ENCODE data around the gene MTARC2. TPM values are rescaled to one million over a fixed set of nuclear protein-coding genes. Genes with fewer than 3 reads are reported as not detected.

MTARC2 gene
- total RNA-seq, 1 experiment from 2014 or later = 13.3 TPM

DNA sequence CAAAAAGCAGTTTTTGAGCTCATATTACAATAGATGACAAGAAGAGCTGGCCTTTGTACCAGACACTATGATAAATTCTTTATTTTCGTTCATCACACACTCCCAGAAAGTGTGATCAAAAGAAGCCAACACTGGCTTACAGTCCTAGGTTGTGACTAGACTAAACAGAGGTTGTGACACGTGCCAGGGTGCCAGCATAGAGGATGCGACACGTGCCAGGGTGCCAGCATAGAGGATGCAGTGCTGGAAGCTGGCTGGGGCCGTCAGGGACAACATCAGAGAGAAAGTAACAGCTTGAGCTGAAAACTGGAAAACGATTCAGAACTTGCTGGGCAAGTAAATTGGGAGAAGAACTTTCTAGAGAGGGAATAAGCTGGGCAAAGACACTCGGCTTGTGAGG, 40.8 kb downstream of the MTARC2 start:
- POLR2A ChIA-PET (ENCODE audit: unreplicated experiment) = interaction anchor here (0.6 kb wide), 1 partner anchor 788 kb away, joined by 3 read pairs; no protein-coding TSS in a partner anchor
- BruUV-seq (replicated peaks) = no TSS peak

DNA sequence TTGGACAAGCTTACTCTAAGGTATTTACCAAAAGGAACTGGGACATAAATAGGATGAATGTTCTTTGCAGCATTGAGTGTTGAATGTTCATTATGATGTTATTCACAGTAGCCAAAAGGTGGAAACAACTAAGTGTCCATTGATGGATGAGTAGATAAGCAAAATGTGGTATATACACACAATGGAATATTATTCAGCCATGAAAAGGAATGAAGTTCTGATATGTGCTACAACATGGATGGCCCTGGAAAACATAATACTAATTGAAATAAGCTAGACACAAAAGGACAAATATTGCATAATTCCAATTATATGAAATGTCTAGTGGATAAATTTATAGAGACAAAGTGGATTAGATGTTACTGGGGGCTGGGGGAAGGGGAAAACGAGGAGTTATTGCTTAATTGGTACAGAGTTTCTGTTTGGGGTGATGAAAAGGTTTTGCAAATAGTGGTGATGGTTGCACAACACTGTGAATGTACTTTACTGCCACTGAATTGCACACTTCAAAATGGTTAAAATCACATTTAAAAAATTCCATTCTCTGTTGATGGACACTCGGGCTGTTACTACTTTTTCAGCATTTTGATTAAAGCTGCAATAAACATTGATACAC, 41.5 kb downstream of the MTARC2 start:
- Histone ChIP-seq H3K9me3 (ENCODE audit: low read length) (no peaks in the 10 kb centered on the region), H3K27ac (ENCODE audit: low read length) (no peak overlapping the region), H3K79me2 (ENCODE audit: low read length) (peaks cover 26% of the 10 kb centered on the region), H3K4me1 (ENCODE audit: insufficient read depth, low read length) (peaks cover 32% of the 10 kb centered on the region), H3K9ac (ENCODE audit: low read length) (no peak overlapping the region), H3K4me3 (ENCODE audit: low read length) (no peak overlapping the region), H2AFZ (ENCODE audit: low read length) (no peak overlapping the region), H4K20me1 (ENCODE audit: low read length) (no peaks in the 10 kb centered on the region), H3K4me2 (ENCODE audit: low read length) (no peak overlapping the region), H3K9me2 (replicated peaks; ENCODE audit: low read length) (no peaks in the 10 kb centered on the region), H3K27me3 (ENCODE audit: low read length) (no peaks in the 10 kb centered on the region), H3F3A (ENCODE audit: low read length, unreplicated experiment) (no peaks in the 10 kb centered on the region), H3K36me3 (ENCODE audit: low read depth, low read length) (peaks cover 20% of the 10 kb centered on the region; the same call in 1 of the 2 replicates)
- no peak for TF ChIP-seq EZH2 (IDR thresholded peaks at IDR 0.05; ENCODE audit: low read length, unreplicated experiment)
- TF ChIP-seq, protein P1, sequence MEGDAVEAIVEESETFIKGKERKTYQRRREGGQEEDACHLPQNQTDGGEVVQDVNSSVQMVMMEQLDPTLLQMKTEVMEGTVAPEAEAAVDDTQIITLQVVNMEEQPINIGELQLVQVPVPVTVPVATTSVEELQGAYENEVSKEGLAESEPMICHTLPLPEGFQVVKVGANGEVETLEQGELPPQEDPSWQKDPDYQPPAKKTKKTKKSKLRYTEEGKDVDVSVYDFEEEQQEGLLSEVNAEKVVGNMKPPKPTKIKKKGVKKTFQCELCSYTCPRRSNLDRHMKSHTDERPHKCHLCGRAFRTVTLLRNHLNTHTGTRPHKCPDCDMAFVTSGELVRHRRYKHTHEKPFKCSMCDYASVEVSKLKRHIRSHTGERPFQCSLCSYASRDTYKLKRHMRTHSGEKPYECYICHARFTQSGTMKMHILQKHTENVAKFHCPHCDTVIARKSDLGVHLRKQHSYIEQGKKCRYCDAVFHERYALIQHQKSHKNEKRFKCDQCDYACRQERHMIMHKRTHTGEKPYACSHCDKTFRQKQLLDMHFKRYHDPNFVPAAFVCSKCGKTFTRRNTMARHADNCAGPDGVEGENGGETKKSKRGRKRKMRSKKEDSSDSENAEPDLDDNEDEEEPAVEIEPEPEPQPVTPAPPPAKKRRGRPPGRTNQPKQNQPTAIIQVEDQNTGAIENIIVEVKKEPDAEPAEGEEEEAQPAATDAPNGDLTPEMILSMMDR (conservative IDR thresholded peaks at IDR 0.05; ENCODE audit: low read depth, low read length) = no peak
- no peak for TF ChIP-seq EZH2phosphoT487 (IDR thresholded peaks at IDR 0.05; ENCODE audit: borderline replicate concordance, low read length)
- ChIA-PET CTCF (interaction anchor here (0.7 kb wide), 1 partner anchor 55 kb away, joined by 3 read pairs; no protein-coding TSS in a partner anchor), POLR2A (ENCODE audit: unreplicated experiment) (no interaction called here)
- DNase-seq (no peak), ATAC-seq (no peak)
- intact Hi-C loops (cut with micrococcal nuclease) = loop anchor here (5.0 to 10.0 kb wide), 2 partner anchors 555 to 1923 kb away; partner anchors contain the start of genes AIDA and BROX
- no TSS peak for BruUV-seq (replicated peaks)

More for the DNA sequence above, 40.8 kb downstream of the MTARC2 start:
- no peaks in the 10 kb centered on the region for H4K20me1 ChIP-seq (ENCODE audit: low read length)
- H3K27ac ChIP-seq (ENCODE audit: low read length) = peak overlapping the region; percentile 90
- peaks cover 20% of the 10 kb centered on the region; the same call in 1 of the 2 replicates for H3K36me3 ChIP-seq (ENCODE audit: low read depth, low read length)
- CTCF ChIA-PET = interaction anchor here (0.7 kb wide), 1 partner anchor 54 kb away, joined by 3 read pairs; no protein-coding TSS in a partner anchor
- H2AFZ ChIP-seq (ENCODE audit: low read length) = no peak overlapping the region
- no peak for DNase-seq
- no peak for TF ChIP-seq EZH2 (IDR thresholded peaks at IDR 0.05; ENCODE audit: low read length, unreplicated experiment)
- TF ChIP-seq EZH2phosphoT487 (IDR thresholded peaks at IDR 0.05; ENCODE audit: borderline replicate concordance, low read length) = no peak
- TF ChIP-seq, protein P1 (conservative IDR thresholded peaks at IDR 0.05; ENCODE audit: low read depth, low read length) = no peak
- H3K4me3 ChIP-seq (ENCODE audit: low read length) = peak overlapping the region; percentile 65
- peaks cover 39% of the 10 kb centered on the region for H3K4me1 ChIP-seq (ENCODE audit: insufficient read depth, low read length)
- peaks cover 6% of the 10 kb centered on the region for H3F3A ChIP-seq (ENCODE audit: low read length, unreplicated experiment)
- no peaks in the 10 kb centered on the region for H3K9me2 ChIP-seq (replicated peaks; ENCODE audit: low read length)
- H3K79me2 ChIP-seq (ENCODE audit: low read length) = peaks cover 26% of the 10 kb centered on the region
- intact Hi-C loops (cut with micrococcal nuclease) = loop anchor here (5.0 to 10.0 kb wide), 2 partner anchors 554 to 1923 kb away; partner anchors contain the start of genes AIDA and BROX
- H3K4me2 ChIP-seq (ENCODE audit: low read length) = peak overlapping the region; percentile 85
- ATAC-seq = no peak
- no peaks in the 10 kb centered on the region for H3K9me3 ChIP-seq (ENCODE audit: low read length)
- H3K27me3 ChIP-seq (ENCODE audit: low read length) = no peaks in the 10 kb centered on the region
- H3K9ac ChIP-seq (ENCODE audit: low read length) = peak overlapping the region; percentile 6; the same call in 1 of the 2 replicates

DNA sequence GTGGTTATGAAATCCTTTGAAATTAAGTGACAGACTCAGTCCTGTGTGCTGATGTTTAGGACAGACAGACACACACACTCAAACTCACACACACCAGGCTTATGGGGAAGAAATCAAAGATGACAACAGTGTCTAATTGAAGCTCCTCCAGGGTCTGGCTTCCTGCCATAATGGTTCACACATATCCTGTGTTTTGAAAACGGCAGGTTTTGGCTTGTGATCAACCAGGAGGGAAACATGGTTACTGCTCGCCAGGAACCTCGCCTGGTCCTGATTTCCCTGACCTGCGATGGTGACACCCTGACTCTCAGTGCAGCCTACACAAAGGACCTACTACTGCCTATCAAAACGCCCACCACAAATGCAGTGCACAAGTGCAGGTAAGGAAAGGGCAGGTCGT, 43.2 kb downstream of the MTARC2 start:
- TF ChIP-seq EZH2phosphoT487 (IDR thresholded peaks at IDR 0.05; ENCODE audit: borderline replicate concordance, low read length) = no peak
- TF ChIP-seq, protein P1 (conservative IDR thresholded peaks at IDR 0.05; ENCODE audit: low read depth, low read length) = no peak
- no peak for TF ChIP-seq EZH2 (IDR thresholded peaks at IDR 0.05; ENCODE audit: low read length, unreplicated experiment)
- BruUV-seq (replicated peaks) = no TSS peak
- H3F3A ChIP-seq (ENCODE audit: low read length, unreplicated experiment) = no peaks in the 10 kb centered on the region
- H3K27me3 ChIP-seq (ENCODE audit: low read length) = no peaks in the 10 kb centered on the region
- intact Hi-C loops (cut with micrococcal nuclease) = no loop called here
- ATAC-seq = no peak
- CTCF ChIA-PET = no interaction called here
- no peak overlapping the region for H3K27ac ChIP-seq (ENCODE audit: low read length)
- no peaks in the 10 kb centered on the region for H3K9me3 ChIP-seq (ENCODE audit: low read length)
- H3K9me2 ChIP-seq (replicated peaks; ENCODE audit: low read length) = no peaks in the 10 kb centered on the region
- H4K20me1 ChIP-seq (ENCODE audit: low read length) = no peaks in the 10 kb centered on the region
- peaks cover 15% of the 10 kb centered on the region for H3K4me1 ChIP-seq (ENCODE audit: insufficient read depth, low read length)
- peaks cover 21% of the 10 kb centered on the region; the same call in 1 of the 2 replicates for H3K36me3 ChIP-seq (ENCODE audit: low read depth, low read length)
- POLR2A ChIA-PET (ENCODE audit: unreplicated experiment) = no interaction called here
- no peak overlapping the region for H3K4me2 ChIP-seq (ENCODE audit: low read length)
- H2AFZ ChIP-seq (ENCODE audit: low read length) = no peak overlapping the region
- no peak for DNase-seq
- no peak overlapping the region for H3K4me3 ChIP-seq (ENCODE audit: low read length)
- no peak overlapping the region for H3K9ac ChIP-seq (ENCODE audit: low read length)
- H3K79me2 ChIP-seq (ENCODE audit: low read length) = peaks cover 26% of the 10 kb centered on the region

All from PC-3 (cell line).